ENCODE results near the gene SYNJ2. TPM values are rescaled to one million over a fixed set of nuclear protein-coding genes. Genes with fewer than 3 reads are reported as not detected.

The SYNJ2 gene
- total and polyA plus RNA-seq, 7 donors: 2.6 to 30.2 (median 6.1) TPM

DNA sequence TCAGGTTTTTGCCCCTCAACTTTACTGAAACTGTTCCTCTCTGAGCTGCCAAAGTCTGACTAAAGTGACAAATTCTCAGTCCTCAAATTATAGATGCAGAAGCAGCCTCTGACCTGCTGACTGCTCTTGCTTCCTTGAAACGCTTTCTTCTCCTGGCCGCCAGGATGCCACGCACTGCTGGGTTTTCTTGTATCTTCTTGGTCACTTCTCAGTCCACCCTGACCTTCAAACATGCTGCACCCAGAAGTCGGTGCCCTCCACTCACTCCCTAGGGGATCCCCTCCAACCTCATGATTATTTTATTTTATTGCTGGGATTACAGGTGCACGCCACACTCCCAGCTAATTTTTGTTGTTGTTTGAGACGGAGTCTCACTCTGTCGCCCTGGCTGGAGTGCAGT is 24.7 kb downstream of the SYNJ2 start:
- Histone ChIP-seq H3K4me3 (no peak overlapping the region), H3K9me3 (no peaks in the 10 kb centered on the region), H3K27me3 (ENCODE audit: insufficient read depth in 3 of 3, low read length in 2 of 3) (no peaks in the 10 kb centered on the region), H3K36me3 (ENCODE audit: insufficient read depth in 1 of 2, low read depth in 1 of 2) (no peaks in the 10 kb centered on the region), H3K4me1 (peaks cover 29% of the 10 kb centered on the region), H3K27ac (no peak overlapping the region)
- TF ChIP-seq, protein P1, sequence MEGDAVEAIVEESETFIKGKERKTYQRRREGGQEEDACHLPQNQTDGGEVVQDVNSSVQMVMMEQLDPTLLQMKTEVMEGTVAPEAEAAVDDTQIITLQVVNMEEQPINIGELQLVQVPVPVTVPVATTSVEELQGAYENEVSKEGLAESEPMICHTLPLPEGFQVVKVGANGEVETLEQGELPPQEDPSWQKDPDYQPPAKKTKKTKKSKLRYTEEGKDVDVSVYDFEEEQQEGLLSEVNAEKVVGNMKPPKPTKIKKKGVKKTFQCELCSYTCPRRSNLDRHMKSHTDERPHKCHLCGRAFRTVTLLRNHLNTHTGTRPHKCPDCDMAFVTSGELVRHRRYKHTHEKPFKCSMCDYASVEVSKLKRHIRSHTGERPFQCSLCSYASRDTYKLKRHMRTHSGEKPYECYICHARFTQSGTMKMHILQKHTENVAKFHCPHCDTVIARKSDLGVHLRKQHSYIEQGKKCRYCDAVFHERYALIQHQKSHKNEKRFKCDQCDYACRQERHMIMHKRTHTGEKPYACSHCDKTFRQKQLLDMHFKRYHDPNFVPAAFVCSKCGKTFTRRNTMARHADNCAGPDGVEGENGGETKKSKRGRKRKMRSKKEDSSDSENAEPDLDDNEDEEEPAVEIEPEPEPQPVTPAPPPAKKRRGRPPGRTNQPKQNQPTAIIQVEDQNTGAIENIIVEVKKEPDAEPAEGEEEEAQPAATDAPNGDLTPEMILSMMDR (IDR thresholded peaks at IDR 0.05): no peak
- DNase-seq (no peak), ATAC-seq (no peak)
- WGBS, 3 donors: 91 to 96% (median 92%) methylated on average over 7 of the region's 7 CpGs
- intact Hi-C loops (cut with DNase I): no loop called here

DNA sequence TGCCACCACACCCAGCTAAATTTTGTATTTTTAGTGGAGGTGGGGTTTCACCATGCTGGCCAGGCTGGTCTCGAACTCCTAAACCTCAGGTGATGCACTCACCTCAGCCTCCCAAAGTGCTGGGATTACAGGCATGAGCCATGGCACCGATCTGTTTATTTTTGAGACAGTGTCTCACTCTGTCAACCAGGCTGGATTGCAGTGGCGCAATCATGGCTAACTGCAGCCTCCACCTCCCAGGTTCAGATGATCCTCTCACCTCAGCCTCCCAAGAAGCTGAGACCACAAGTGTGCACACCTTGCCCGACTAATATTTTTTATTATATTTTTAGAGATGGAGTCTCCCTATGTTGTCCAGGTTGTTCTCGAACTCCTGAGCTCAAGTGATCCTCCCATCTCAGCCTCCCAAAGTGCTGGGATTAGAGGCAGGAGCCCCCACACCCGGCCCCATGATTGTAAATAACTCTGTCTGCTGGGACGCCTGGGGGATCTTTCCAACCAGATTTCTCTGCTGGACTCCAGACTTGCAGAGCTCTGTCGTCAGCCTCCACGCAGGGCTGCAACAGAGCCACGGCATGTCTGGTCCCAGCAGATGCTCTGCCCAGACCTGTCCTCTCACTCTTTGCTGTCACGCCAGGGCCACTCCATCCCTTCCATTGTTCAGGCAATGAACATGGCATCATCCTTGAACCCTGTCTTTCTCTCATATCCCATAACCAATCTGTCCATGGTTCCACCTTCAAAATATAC is 25.3 kb downstream of the SYNJ2 start:
- 95 to 97% (median 97%) methylated on average over 11 of the region's 11 CpGs for WGBS, 3 donors
- H3K4me3 ChIP-seq: no peak overlapping the region
- DNase-seq: no peak
- no peak overlapping the region for H3K27ac ChIP-seq
- no peaks in the 10 kb centered on the region for H3K27me3 ChIP-seq (ENCODE audit: insufficient read depth in 3 of 3, low read length in 2 of 3)
- no peaks in the 10 kb centered on the region for H3K9me3 ChIP-seq
- intact Hi-C loops (cut with DNase I): no loop called here
- TF ChIP-seq, protein P1 (IDR thresholded peaks at IDR 0.05): no peak
- H3K4me1 ChIP-seq: peaks cover 29% of the 10 kb centered on the region
- ATAC-seq: no peak
- no peaks in the 10 kb centered on the region for H3K36me3 ChIP-seq (ENCODE audit: insufficient read depth in 1 of 2, low read depth in 1 of 2)

- Histone ChIP-seq H3K4me1 (peaks cover 14% of the 10 kb centered on the region), H3K4me3 (no peak overlapping the region), H3K9me3 (no peaks in the 10 kb centered on the region), H3K27ac (no peak overlapping the region), H3K36me3 (ENCODE audit: insufficient read depth in 1 of 2, low read depth in 1 of 2) (no peaks in the 10 kb centered on the region), H3K27me3 (ENCODE audit: insufficient read depth in 3 of 3, low read length in 2 of 3) (no peaks in the 10 kb centered on the region)
- intact Hi-C loops (cut with DNase I): no loop called here
- DNase-seq (no peak), ATAC-seq (peak in 2 of 4 donors; percentile 6 to 13)
- TF ChIP-seq, protein P1 (IDR thresholded peaks at IDR 0.05): no peak
- 87 to 93% (median 92%) methylated on average over 6 of the region's 6 CpGs for WGBS, 3 donors
Observed at GRCh38 chr6:158008864-158009113, 27.1 kb downstream of the SYNJ2 start.

- 17 to 26% (median 18%) methylated on average over 13 of the region's 13 CpGs for WGBS, 3 donors
- DNase-seq (peak; percentile 57 to 81), ATAC-seq (peak; percentile 75 to 88 (median 80))
- Histone ChIP-seq H3K27ac (peak overlapping the region; percentile 4), H3K9me3 (no peaks in the 10 kb centered on the region), H3K4me3 (no peak overlapping the region), H3K4me1 (peaks cover 12% of the 10 kb centered on the region), H3K27me3 (ENCODE audit: insufficient read depth in 3 of 3, low read length in 2 of 3) (no peaks in the 10 kb centered on the region), H3K36me3 (ENCODE audit: insufficient read depth in 1 of 2, low read depth in 1 of 2) (no peaks in the 10 kb centered on the region)
- intact Hi-C loops (cut with DNase I): no loop called here
- TF ChIP-seq, protein P1 (IDR thresholded peaks at IDR 0.05): no peak
Observed at GRCh38 chr6:158009114-158009891, 27.6 kb downstream of the SYNJ2 start.
